PC-3 (cell line): ENCODE results near the gene RBBP8NL. TPM values are rescaled to one million over a fixed set of nuclear protein-coding genes. Genes with fewer than 3 reads are reported as not detected.

Experiments
- ATAC-seq: fragments of 200-7000 bp; cut with Tn5 transposase; 2 replicates; pipeline ENCODE4 v1.9.1; 2020; ENCODE audit warnings: mild to moderate bottlenecking, moderate library complexity
- BruUV-seq: library from RNA; stranded (reverse); fragments of 400-500 nt; replicated peaks from 2 replicates; lab custom pipeline; 2021; lab: Mats Ljungman, UMichigan
- CTCF ChIA-PET: fragments of 300-600 bp; sonication (Branson Sonifier 250); formaldehyde crosslinking; loops from one replicate; lab custom pipeline; 2022; ENCODE audit warnings: antibody characterized with exemption; lab: Charles Lee
- POLR2A ChIA-PET: fragments of 300-600 bp; sonication (Branson Sonifier 250); formaldehyde crosslinking; loops from one replicate; lab custom pipeline; 2022; ENCODE audit warnings: antibody characterized with exemption; ENCODE audit not compliant: unreplicated experiment; lab: Charles Lee
- DNase-seq: peaks from one replicate; pipeline ENCODE4 v3.0.0-alpha.2; 2015
- H2AFZ ChIP-seq: fragments of 300-600 bp; sonication (generic); 2 replicates; pipeline ENCODE4 v1.6.0; 2016; ENCODE audit warnings: antibody characterized with exemption, low read length
- H3F3A ChIP-seq: fragments of 300-600 bp; sonication (generic); one replicate; pipeline ENCODE4 v1.6.0; 2017; ENCODE audit warnings: antibody characterized with exemption, low read length, control low read depth, mild to moderate bottlenecking; ENCODE audit not compliant: unreplicated experiment
- H3K27ac ChIP-seq: fragments of 300-600 bp; sonication (generic); 2 replicates; pipeline ENCODE4 v1.5.1; 2016; ENCODE audit warnings: mild to moderate bottlenecking, low read length
- H3K27me3 ChIP-seq: fragments of 300-600 bp; sonication (generic); 2 replicates; pipeline ENCODE4 v1.6.1; 2016; ENCODE audit warnings: low read length, mixed read lengths
- H3K36me3 ChIP-seq: fragments of 300-600 bp; sonication (generic); 2 replicates; pipeline ENCODE4 v1.6.1; 2016; ENCODE audit warnings: low read depth, mixed run types, low read length, mixed read lengths
- H3K4me1 ChIP-seq: fragments of 300-600 bp; sonication (generic); 2 replicates; pipeline ENCODE4 v1.5.1; 2016; ENCODE audit warnings: low read length; ENCODE audit not compliant: insufficient read depth
- H3K4me2 ChIP-seq: fragments of 300-600 bp; sonication (generic); 2 replicates; pipeline ENCODE4 v1.6.0; 2016; ENCODE audit warnings: low read length
- H3K4me3 ChIP-seq: fragments of 300-600 bp; sonication (generic); 2 replicates; pipeline ENCODE4 v1.5.1; 2016; ENCODE audit warnings: mild to moderate bottlenecking, low read length, mixed read lengths
- H3K79me2 ChIP-seq: fragments of 300-600 bp; sonication (generic); 2 replicates; pipeline ENCODE4 v1.6.1; 2017; ENCODE audit warnings: low read length, mixed read lengths
- H3K9ac ChIP-seq: fragments of 300-600 bp; sonication (generic); 2 replicates; pipeline ENCODE4 v1.6.0; 2016; ENCODE audit warnings: mild to moderate bottlenecking, low read length
- H3K9me2 ChIP-seq: fragments of 300-600 bp; sonication (generic); replicated peaks from 2 replicates; pipeline ENCODE4 v1.6.1; 2016; ENCODE audit warnings: mixed run types, low read length, mixed read lengths
- H3K9me3 ChIP-seq: fragments of 300-600 bp; sonication (generic); 2 replicates; pipeline ENCODE4 v1.6.1; 2016; ENCODE audit warnings: low read length, mixed read lengths
- H4K20me1 ChIP-seq: fragments of 300-600 bp; sonication (generic); 2 replicates; pipeline ENCODE4 v1.6.1; 2016; ENCODE audit warnings: low read length, mixed read lengths
- EZH2 ChIP-seq: fragments of 300-600 bp; sonication (generic); IDR thresholded peaks from one replicate; pipeline ENCODE4 v1.6.1; 2017; ENCODE audit warnings: antibody characterized with exemption, mild to moderate bottlenecking, low read length; ENCODE audit not compliant: unreplicated experiment
- EZH2phosphoT487 ChIP-seq: fragments of 300-600 bp; sonication (generic); IDR thresholded peaks from 2 replicates; pipeline ENCODE4 v1.6.1; 2018; ENCODE audit warnings: mild to moderate bottlenecking, antibody characterized with exemption, low read length, borderline replicate concordance
- intact Hi-C: fragments of 100-400 bp; cut with micrococcal nuclease; formaldehyde crosslinking; loops from 2 replicates; pipeline ENCODE4 v1.9.0; 2023
- total RNA-seq: library from RNA; depleted of rRNA; stranded (reverse); fragments of >200 nt; gene quantifications from 2 replicates; pipeline ENCODE4 v1.2.3, GENCODE V29; 2014; rRNA removed
- TF ChIP-seq, protein P1 (sequence below): fragments of 300-600 bp; sonication (generic); conservative IDR thresholded peaks from 2 replicates; pipeline ENCODE4 v1.5.1; 2017; ENCODE audit warnings: antibody characterized with exemption, low read depth, mild to moderate bottlenecking, low read length

The RBBP8NL gene
- total RNA-seq, 1 experiment from 2014 or later, result 9.4 TPM

DNA sequence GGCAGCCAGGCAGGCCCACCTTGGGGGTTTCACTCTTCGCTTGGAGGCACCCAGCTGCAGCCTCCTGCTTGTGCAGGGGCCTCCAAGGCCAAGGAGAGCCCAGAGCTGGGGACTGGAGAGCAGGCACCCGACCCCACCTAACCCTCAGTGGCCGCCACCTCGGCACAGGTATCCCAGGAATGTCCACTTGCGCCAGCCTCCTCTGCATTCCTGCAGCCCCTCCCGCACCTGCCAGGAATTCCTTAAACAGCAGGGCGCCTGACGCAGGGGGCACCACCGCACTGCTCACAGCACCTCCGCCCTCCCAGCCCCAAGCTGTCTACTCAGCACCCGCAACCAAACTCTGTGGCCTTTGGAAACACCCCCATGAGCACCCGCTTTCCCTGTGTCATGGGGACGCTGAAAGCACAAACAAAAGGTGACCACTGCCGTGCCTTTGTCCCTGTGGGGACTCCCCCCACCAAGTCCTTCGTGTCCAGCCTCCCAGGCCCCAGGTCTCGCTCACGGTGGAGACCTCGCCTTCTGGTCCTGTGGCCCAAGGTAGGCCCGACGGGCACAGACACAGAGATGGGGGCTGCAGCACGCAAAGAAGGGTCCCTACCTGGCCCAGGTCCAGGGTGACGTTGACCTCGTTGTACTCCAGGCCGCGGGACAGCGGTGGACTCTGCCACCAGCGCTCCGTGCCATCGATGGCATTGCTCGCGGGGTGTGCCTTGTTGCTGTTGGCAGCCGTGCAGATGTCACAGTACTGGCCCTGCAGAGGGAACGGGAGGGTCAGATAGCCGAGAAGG, 65.3 kb downstream of the RBBP8NL start:
- intact Hi-C loops, result no loop called here
- H3K79me2 ChIP-seq, result peaks cover 89% of the 10 kb centered on the region
- no peaks in the 10 kb centered on the region for H3K9me2 ChIP-seq
- peak overlapping the region; percentile 36; the same call in 1 of the 2 replicates for H3K4me3 ChIP-seq
- no peaks in the 10 kb centered on the region for H3F3A ChIP-seq
- H3K4me2 ChIP-seq, result peak overlapping the region; percentile 89
- H3K9ac ChIP-seq, result peak overlapping the region; percentile 42
- peak overlapping the region; percentile 73 for H3K27ac ChIP-seq
- CTCF ChIA-PET, result interaction anchor here (0.8 kb wide), 1 partner anchor 20 kb away, joined by 3 read pairs; no protein-coding TSS in a partner anchor
- no peaks in the 10 kb centered on the region for H3K27me3 ChIP-seq
- DNase-seq (peak; percentile 79), ATAC-seq (peak; percentile 0)
- no peak overlapping the region for H2AFZ ChIP-seq
- no TSS peak for BruUV-seq
- H4K20me1 ChIP-seq, result peaks cover 36% of the 10 kb centered on the region
- POLR2A ChIA-PET, result interaction anchor here (0.6 kb wide), 2 partner anchors 24 to 241 kb away, joined by 5 read pairs; no protein-coding TSS in a partner anchor
- H3K4me1 ChIP-seq, result peaks cover 83% of the 10 kb centered on the region
- peaks cover 16% of the 10 kb centered on the region; the same call in 1 of the 2 replicates for H3K36me3 ChIP-seq
- TF ChIP-seq, protein P1, sequence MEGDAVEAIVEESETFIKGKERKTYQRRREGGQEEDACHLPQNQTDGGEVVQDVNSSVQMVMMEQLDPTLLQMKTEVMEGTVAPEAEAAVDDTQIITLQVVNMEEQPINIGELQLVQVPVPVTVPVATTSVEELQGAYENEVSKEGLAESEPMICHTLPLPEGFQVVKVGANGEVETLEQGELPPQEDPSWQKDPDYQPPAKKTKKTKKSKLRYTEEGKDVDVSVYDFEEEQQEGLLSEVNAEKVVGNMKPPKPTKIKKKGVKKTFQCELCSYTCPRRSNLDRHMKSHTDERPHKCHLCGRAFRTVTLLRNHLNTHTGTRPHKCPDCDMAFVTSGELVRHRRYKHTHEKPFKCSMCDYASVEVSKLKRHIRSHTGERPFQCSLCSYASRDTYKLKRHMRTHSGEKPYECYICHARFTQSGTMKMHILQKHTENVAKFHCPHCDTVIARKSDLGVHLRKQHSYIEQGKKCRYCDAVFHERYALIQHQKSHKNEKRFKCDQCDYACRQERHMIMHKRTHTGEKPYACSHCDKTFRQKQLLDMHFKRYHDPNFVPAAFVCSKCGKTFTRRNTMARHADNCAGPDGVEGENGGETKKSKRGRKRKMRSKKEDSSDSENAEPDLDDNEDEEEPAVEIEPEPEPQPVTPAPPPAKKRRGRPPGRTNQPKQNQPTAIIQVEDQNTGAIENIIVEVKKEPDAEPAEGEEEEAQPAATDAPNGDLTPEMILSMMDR, result no peak
- TF ChIP-seq EZH2, result no peak
- no peak for TF ChIP-seq EZH2phosphoT487
- H3K9me3 ChIP-seq, result no peaks in the 10 kb centered on the region

DNA sequence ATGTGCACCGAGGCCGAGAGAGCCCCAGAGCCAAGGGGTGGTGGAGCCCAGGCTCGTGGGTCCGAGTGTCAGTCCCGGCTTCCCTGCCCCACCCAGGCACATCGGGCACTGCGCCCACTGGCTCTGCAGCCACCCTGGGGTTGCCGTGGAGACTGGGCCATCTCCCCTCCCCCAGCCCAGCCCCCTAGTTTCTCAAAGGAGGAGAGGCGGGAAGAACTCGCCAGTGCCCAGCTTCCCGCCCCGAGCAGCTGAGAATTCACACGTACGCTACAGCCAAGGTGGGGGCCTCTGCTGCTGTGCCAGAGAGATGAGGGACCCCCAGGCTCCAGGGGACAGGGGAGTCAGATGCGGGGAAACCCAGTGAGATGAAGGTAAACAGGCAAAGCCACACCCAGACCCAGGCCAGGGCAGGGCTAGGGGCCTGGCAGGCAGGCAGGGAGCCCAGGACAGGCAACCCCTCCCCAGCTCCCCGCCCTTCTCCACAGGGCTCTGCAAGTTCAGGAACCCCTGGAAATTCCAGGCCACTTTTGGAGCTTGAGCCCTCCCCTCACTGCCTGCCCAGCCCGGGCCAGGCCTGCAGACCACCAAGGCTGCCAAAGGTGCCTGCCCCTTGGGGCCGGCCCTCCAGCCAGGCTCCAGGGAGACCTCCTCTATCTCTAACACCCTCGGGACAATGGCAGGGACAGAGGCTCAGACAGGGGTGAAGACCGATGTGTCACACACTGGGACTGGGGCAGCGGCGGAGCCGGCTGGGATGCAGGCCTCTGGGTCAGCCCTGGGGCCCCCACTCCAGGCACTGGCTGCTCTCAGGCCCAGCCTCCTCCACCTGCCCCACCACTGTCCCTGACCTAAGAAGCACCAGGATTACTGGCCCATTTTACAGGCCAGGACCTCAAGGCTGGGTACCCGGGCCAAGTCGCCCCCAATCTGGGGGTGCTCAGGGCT, 66.2 kb downstream of the RBBP8NL start:
- peak overlapping the region; percentile 73 for H3K27ac ChIP-seq
- no peaks in the 10 kb centered on the region for H3K9me3 ChIP-seq
- no peak for TF ChIP-seq EZH2
- TF ChIP-seq, protein P1, result no peak
- no peak for TF ChIP-seq EZH2phosphoT487
- peaks cover 90% of the 10 kb centered on the region for H3K79me2 ChIP-seq
- ChIA-PET POLR2A (interaction anchor here (0.6 to 0.8 kb wide), 3 partner anchors 25 to 241 kb away, joined by 3 to 5 read pairs (median 5); partner anchors contain the start of gene RPS21), CTCF (interaction anchor here (0.8 kb wide), 1 partner anchor 21 kb away, joined by 3 read pairs; no protein-coding TSS in a partner anchor)
- DNase-seq, result peak; percentile 40
- no peaks in the 10 kb centered on the region for H3K27me3 ChIP-seq
- no peaks in the 10 kb centered on the region for H3F3A ChIP-seq
- peaks cover 36% of the 10 kb centered on the region for H4K20me1 ChIP-seq
- peaks cover 92% of the 10 kb centered on the region for H3K4me1 ChIP-seq
- no peak overlapping the region for H2AFZ ChIP-seq
- peak overlapping the region; percentile 89 for H3K4me2 ChIP-seq
- H3K4me3 ChIP-seq, result peak overlapping the region; percentile 36
- BruUV-seq, result no TSS peak
- peak; percentile 14 for ATAC-seq
- H3K9ac ChIP-seq, result peak overlapping the region; percentile 42
- intact Hi-C loops, result no loop called here
- H3K9me2 ChIP-seq, result no peaks in the 10 kb centered on the region
- peaks cover 20% of the 10 kb centered on the region; the same call in 1 of the 2 replicates for H3K36me3 ChIP-seq

Other genes starting within 250 kb of the RBBP8NL start
- 33.9 and 40.5 TPM in 2 replicates for gene MTG2, start 244.5 kb downstream of the RBBP8NL start, total RNA-seq
- gene HRH3, start 207.3 kb downstream of the RBBP8NL start, total RNA-seq, result not detected in 2 replicates
- gene OSBPL2, start 189.0 kb downstream of the RBBP8NL start, total RNA-seq, result 32.5 and 39.7 TPM in 2 replicates
- gene ADRM1, start 124.5 kb downstream of the RBBP8NL start, total RNA-seq, result 374 and 487 TPM in 2 replicates
- 196 and 308 TPM in 2 replicates for gene LAMA5, start 60.2 kb downstream of the RBBP8NL start, total RNA-seq
- gene RPS21, start 40.4 kb downstream of the RBBP8NL start, total RNA-seq, result 1,250 and 1,945 TPM in 2 replicates
- 12.4 and 13.5 TPM in 2 replicates for gene CABLES2, start 20.3 kb downstream of the RBBP8NL start, total RNA-seq
- 0.18 and 0.46 TPM in 2 replicates for gene GATA5, start 48.5 kb upstream of the RBBP8NL start, total RNA-seq
- gene SLCO4A1, start 215.0 kb upstream of the RBBP8NL start, total RNA-seq, result 161 and 162 TPM in 2 replicates